ENCODE results near the gene GID8. TPM values are rescaled to one million over a fixed set of nuclear protein-coding genes. Genes with fewer than 3 reads are reported as not detected.

GID8 gene
- total and polyA plus RNA-seq, 2 of the 13 experiments (the other 11 are each of a cell fraction or from before 2014, with no cell fraction given): 39.6 to 59.8 TPM

GRCh38 chr20:62952968-62953838 lies 15.3 kb downstream of the GID8 start (continued):
- peak; percentile 37; the same call in 1 of the 2 replicates for TF ChIP-seq TFE3 (CRISPR knock-in tag; IDR thresholded peaks at IDR 0.05)
- TF ChIP-seq MED1 (CRISPR knock-in tag; IDR thresholded peaks at IDR 0.05): peak; percentile 10; the same call in 1 of the 2 replicates
- TF ChIP-seq REST (IDR thresholded peaks at IDR 0.05; ENCODE audit: borderline replicate concordance in 1 of 2, low read depth in 1 of 2, low read length in 2 of 2): no peak
- TF ChIP-seq XBP1 (CRISPR knock-in tag; IDR thresholded peaks at IDR 0.05): no peak
- TF ChIP-seq ZNF414 (CRISPR knock-in tag; IDR thresholded peaks at IDR 0.05): peak; percentile 89
- peak; percentile 98 for TF ChIP-seq ZNF235 (CRISPR knock-in tag; IDR thresholded peaks at IDR 0.05; ENCODE audit: borderline replicate concordance)
- TF ChIP-seq ZNF710 (CRISPR knock-in tag; IDR thresholded peaks at IDR 0.05; ENCODE audit: borderline replicate concordance): peak; percentile 90
- peak; percentile 46; the same call in 1 of the 2 replicates for TF ChIP-seq BCL6 (CRISPR knock-in tag; IDR thresholded peaks at IDR 0.05)
- TF ChIP-seq CBFB (CRISPR knock-in tag; IDR thresholded peaks at IDR 0.05): peak; percentile 18; the same call in 1 of the 2 replicates
- no peak for TF ChIP-seq ISL2 (CRISPR knock-in tag; IDR thresholded peaks at IDR 0.05)
- TF ChIP-seq NFYB (CRISPR knock-in tag; IDR thresholded peaks at IDR 0.05): peak; percentile 48; the same call in 1 of the 2 replicates
- no peak for TF ChIP-seq ZBTB38 (CRISPR knock-in tag; IDR thresholded peaks at IDR 0.05)
- TF ChIP-seq FOXO4 (CRISPR knock-in tag; conservative IDR thresholded peaks at IDR 0.05): peak; percentile 91; the same call in 1 of the 2 replicates
- TF ChIP-seq ZNF776 (CRISPR knock-in tag; IDR thresholded peaks at IDR 0.05): peak; percentile 99
- TF ChIP-seq ZNF766 (CRISPR knock-in tag; IDR thresholded peaks at IDR 0.05; ENCODE audit: borderline replicate concordance): peak; percentile 40; the same call in 1 of the 2 replicates
- TF ChIP-seq SP140L (CRISPR knock-in tag; IDR thresholded peaks at IDR 0.05; ENCODE audit: borderline replicate concordance): no peak
- no peak for TF ChIP-seq HOXA9 (CRISPR knock-in tag; IDR thresholded peaks at IDR 0.05; ENCODE audit: borderline replicate concordance)
- no peak for TF ChIP-seq ZNF781 (CRISPR knock-in tag; IDR thresholded peaks at IDR 0.05; ENCODE audit: borderline replicate concordance, not compliant biosample characterization)
- peak; percentile 58; the same call in 1 of the 2 replicates for TF ChIP-seq BORCS8-MEF2B (CRISPR knock-in tag; IDR thresholded peaks at IDR 0.05)
